GM12872 (cell line): ENCODE measurements around the gene CCDC183.

ENCODE experiments used
- TF ChIP-seq, protein P1 (sequence below): IDR thresholded peaks from 3 replicates; pipeline ENCODE4 v1.5.1; 2011; ENCODE audit warnings: low read depth, mild to moderate bottlenecking, low read length, moderate library complexity; ENCODE audit not compliant: insufficient read depth

CCDC183 gene

DNA sequence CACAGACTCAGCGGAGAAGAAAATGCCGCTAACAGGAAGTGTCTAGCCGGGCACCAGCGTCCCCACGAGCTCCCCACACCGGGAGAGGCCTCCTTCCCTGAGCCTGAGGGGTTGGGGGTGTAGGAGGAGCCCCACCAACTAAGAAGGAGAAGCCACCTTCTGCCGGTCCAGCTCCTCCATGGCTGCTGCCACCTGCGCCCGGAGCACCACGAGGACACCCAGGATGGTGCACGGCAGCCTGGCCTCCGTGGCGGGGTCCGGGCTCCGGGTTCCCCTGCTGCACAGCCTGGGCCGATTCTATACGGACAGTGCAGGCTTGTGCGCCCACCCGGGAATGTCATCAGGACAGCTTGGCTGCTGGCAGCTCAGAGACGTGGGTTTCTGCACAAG lies 38.4 kb upstream of the CCDC183 start:
- TF ChIP-seq, protein P1, sequence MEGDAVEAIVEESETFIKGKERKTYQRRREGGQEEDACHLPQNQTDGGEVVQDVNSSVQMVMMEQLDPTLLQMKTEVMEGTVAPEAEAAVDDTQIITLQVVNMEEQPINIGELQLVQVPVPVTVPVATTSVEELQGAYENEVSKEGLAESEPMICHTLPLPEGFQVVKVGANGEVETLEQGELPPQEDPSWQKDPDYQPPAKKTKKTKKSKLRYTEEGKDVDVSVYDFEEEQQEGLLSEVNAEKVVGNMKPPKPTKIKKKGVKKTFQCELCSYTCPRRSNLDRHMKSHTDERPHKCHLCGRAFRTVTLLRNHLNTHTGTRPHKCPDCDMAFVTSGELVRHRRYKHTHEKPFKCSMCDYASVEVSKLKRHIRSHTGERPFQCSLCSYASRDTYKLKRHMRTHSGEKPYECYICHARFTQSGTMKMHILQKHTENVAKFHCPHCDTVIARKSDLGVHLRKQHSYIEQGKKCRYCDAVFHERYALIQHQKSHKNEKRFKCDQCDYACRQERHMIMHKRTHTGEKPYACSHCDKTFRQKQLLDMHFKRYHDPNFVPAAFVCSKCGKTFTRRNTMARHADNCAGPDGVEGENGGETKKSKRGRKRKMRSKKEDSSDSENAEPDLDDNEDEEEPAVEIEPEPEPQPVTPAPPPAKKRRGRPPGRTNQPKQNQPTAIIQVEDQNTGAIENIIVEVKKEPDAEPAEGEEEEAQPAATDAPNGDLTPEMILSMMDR: no peak

DNA sequence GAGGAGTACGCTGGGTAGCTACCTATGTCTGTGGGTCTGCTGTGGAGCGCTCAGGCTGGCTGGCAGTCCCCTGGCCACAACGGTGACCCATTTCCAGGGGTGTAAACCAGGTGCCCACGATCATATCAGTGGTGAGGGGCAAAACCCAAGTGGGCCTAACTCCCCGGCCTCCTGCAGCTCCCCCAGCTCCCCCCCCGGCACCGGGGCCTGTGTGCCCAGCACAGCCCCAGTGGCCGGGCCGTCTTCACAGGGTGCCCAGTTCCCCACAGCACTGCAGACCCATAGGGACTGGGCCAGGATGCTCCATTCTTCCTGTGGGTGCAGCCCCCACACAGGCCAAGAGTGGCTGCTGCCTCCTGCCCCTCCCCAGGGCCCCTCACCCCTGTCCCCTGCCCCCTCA lies 37.1 kb upstream of the CCDC183 start:
- TF ChIP-seq, protein P1: no peak

DNA sequence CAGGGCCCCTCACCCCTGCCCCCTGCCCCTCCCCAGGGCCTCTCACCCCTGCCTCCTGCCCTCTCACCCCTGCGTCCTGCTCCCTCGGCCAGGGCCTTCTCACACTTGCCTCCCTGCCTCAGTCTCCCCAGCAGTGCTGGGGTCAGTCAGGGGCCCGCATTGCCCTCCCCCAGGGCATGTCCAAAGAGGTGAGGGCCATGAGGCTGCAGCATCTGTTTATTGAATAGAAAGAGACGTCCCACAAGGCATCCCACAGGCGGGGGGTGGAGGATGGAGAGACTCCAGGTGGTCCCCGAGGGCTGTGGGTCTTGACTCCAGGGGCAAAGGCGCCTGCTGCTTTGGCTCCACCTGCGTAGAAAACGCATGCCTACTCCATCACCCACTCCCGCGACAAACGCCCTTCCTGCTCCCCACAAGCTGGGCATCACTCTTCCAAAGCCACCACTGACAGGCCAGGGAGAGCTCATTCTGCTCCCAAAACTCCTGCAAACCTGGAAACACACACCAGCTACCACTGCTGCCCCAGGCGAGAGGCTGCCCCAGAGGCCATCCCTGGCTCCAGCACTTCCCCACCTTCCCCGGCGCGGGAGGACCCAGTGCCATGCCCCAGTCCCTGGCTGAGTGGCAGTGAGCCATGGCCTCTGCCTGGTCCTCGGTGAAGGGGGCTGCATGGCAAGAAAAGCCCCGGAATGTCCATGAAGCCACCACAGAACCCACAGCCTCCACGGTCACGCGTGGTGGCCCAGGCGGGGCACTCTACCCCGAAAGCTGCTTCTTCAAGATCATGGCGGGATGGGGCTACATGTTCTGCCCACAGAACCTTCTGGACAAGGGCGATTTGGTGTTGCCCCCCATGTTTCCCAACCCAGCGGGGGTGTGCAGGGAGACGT lies 36.5 kb upstream of the CCDC183 start:
- TF ChIP-seq, protein P1: no peak

DNA sequence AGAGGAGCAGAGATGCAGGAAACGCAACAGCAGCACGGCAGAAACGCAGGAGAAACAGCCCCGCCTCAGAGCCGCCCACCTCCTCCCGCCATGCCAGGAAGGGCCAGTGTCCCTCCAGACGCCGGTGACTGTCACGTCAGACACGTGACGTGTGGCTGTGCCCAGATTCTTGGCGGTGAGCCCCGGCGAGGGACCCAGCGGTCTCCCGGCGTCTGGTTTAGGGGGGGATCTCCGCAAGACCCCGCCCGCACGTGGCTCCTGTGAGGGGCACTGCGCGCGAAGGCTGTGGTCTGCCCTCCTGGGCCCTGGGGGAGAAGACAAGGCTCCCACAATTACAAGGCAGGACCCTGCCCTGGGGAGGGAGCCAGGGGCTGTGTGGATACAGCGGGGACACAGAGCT lies 35.7 kb upstream of the CCDC183 start:
- TF ChIP-seq, protein P1: no peak

DNA sequence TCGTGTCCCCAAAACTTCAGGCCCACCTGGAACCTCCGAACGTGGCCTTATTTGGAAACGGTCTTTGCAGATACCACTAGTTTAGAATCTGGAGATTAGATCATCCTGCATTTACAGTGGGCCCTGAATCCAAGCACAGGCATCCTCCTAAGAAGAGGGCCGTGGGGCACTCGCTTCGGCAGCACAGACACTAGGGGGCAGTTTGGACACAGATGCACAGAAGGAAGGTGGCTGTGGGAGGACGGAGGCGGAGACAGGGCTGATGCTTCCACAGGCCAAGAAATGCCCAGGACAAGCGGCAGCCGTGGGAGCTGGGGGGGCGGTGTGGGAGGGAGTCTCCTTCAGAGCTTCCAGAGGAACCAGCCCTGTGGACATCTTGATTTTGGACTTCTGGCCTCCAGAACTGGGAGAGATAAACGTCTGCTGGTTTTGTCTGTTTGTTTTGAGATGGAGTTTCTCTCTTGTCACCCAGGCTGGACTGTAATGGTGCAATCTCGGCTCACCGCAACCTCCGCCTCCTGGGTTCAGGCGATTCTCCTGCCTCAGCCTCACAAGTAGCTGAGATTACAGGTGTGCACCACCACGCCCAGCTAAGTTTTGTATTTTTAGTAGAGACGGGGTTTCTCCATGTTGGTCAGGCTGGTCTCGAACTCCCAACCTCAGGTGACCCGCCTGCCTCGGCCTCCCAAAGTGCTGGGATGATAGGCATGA lies 35.1 kb upstream of the CCDC183 start:
- TF ChIP-seq, protein P1: peak; percentile 73

DNA sequence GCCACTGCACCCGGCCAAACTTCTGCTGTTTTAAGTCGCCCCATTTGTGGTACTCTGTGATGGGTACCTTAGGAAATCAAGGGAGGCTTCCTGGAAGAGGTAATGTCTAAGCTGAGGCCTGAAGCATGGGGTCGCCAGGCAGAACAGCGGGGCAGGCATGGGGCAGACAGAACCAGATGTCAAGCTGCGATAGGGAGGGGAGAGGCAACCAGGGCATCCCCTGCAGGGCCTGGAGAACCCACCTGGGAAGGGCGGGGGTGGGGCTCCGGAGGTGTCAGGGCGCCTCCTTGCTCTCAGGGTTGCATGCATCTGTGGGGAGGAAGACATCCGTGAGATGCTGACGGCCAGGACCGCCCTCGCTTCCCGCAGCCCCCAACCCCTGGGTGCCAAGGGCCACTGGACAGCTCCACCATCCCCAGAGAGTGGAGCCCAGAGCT lies 34.6 kb upstream of the CCDC183 start:
- TF ChIP-seq, protein P1: no peak

DNA sequence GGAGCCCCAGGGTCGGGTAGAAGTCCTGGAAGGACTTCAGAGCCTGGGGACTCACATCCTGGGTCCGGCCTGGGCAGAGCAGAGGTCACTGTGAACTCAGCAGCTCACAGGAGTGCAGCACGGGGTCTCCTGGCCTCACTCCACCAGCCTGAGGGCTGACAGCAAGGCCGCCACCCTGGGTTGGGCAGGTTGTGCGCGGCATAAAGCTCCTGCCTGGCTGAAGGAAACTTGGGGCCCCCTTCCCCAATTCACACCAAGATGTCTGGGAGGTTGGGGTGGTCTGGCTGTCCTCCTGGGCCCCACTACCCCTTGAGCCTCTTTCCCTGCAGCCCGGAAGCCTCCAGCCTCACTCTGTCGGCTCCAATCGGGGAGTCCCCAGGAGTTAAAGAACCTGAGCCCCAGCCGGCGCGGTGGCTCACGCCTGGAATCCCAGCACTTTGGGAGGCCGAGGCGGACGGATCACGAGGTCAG lies 33.9 kb upstream of the CCDC183 start:
- TF ChIP-seq, protein P1: no peak
